Common myeloid progenitor, CD34-positive (primary cell): Measurements from ENCODE around the gene PAK1.

Source experiments
- CTCF ChIA-PET: fragments of 350-600 bp; sonication (Branson Sonifier 250); formaldehyde crosslinking; loops from one replicate; lab custom pipeline; 2021; ENCODE audit warnings: antibody characterized with exemption; lab: Charles Lee
- POLR2A ChIA-PET: fragments of 350-600 bp; sonication (Branson Sonifier 250); formaldehyde crosslinking; loops from one replicate; lab custom pipeline; 2021; ENCODE audit warnings: antibody characterized with exemption; lab: Charles Lee
- DNase-seq, 3 donors: peaks; one replicate each; pipeline versions ENCODE4 v3.0.0 to v3.0.0-alpha.2; 2013
- H3K27ac ChIP-seq, 2 experiments: 1 replicate in 1 of 2; 2 replicates in 1 of 2; pipeline ENCODE4 v1.7.0; 2013; ENCODE audit warnings: inconsistent platforms in 2 of 2, low read length in 2 of 2, mild to moderate bottlenecking in 2 of 2, low read depth in 1 of 2, moderate library complexity in 1 of 2; ENCODE audit not compliant: severe bottlenecking in 2 of 2, insufficient read depth in 1 of 2, poor library complexity in 1 of 2
- H3K27me3 ChIP-seq, 5 experiments: replicated peaks in 2 of 5; 1 replicate in 3 of 5; 2 replicates in 2 of 5; pipeline versions ENCODE4 v1.6.1 to v1.7.0; 2013; ENCODE audit warnings: low read length in 4 of 5, mild to moderate bottlenecking in 2 of 5, moderate library complexity in 2 of 5, inconsistent platforms in 1 of 5; ENCODE audit not compliant: insufficient read depth in 5 of 5, control insufficient read depth in 4 of 5
- H3K36me3 ChIP-seq, 4 experiments: 1 replicate in 2 of 4; 2 replicates in 2 of 4; pipeline versions ENCODE4 v1.6.1 to v1.7.0; 2013; ENCODE audit warnings: low read length in 3 of 4, control low read depth in 1 of 4, mild to moderate bottlenecking in 1 of 4; ENCODE audit not compliant: control insufficient read depth in 4 of 4, insufficient read depth in 4 of 4
- H3K4me1 ChIP-seq, 4 experiments: 1 replicate in 3 of 4; 2 replicates in 1 of 4; pipeline versions ENCODE4 v1.6.1 to v1.7.1; 2013; ENCODE audit warnings: low read length in 3 of 4, mild to moderate bottlenecking in 3 of 4, control low read depth in 1 of 4, inconsistent platforms in 1 of 4, moderate library complexity in 1 of 4; ENCODE audit not compliant: control insufficient read depth in 4 of 4, insufficient read depth in 4 of 4; ENCODE audit errors: control extremely low read depth in 1 of 4
- H3K4me3 ChIP-seq, 7 experiments: 1 replicate in 4 of 7; 2 replicates in 3 of 7; pipeline versions ENCODE4 v1.5.1 to v1.7.0; 2013; ENCODE audit warnings: mild to moderate bottlenecking in 7 of 7, low read length in 6 of 7, moderate library complexity in 6 of 7, inconsistent platforms in 2 of 7, low read depth in 2 of 7, control low read depth in 1 of 7; ENCODE audit not compliant: insufficient read depth in 4 of 7, control insufficient read depth in 1 of 7; ENCODE audit errors: extremely low read depth in 1 of 7
- H3K9me3 ChIP-seq, 5 experiments: 1 replicate in 4 of 5; 2 replicates in 1 of 5; pipeline versions ENCODE4 v1.6.1 to v1.7.1; 2013; ENCODE audit warnings: low read length in 4 of 5, mild to moderate bottlenecking in 2 of 5, inconsistent platforms in 1 of 5, low read depth in 1 of 5, moderate library complexity in 1 of 5; ENCODE audit not compliant: control insufficient read depth in 4 of 5, insufficient read depth in 2 of 5; ENCODE audit errors: control extremely low read depth in 1 of 5
- WGBS: methylation state at CpG from one replicate; pipeline ENCODE4 v1.1.5; 2013; ENCODE audit not compliant: insufficient coverage; 5-methylcytosine and 5-hydroxymethylcytosine counted together

Gene PAK1

DNA sequence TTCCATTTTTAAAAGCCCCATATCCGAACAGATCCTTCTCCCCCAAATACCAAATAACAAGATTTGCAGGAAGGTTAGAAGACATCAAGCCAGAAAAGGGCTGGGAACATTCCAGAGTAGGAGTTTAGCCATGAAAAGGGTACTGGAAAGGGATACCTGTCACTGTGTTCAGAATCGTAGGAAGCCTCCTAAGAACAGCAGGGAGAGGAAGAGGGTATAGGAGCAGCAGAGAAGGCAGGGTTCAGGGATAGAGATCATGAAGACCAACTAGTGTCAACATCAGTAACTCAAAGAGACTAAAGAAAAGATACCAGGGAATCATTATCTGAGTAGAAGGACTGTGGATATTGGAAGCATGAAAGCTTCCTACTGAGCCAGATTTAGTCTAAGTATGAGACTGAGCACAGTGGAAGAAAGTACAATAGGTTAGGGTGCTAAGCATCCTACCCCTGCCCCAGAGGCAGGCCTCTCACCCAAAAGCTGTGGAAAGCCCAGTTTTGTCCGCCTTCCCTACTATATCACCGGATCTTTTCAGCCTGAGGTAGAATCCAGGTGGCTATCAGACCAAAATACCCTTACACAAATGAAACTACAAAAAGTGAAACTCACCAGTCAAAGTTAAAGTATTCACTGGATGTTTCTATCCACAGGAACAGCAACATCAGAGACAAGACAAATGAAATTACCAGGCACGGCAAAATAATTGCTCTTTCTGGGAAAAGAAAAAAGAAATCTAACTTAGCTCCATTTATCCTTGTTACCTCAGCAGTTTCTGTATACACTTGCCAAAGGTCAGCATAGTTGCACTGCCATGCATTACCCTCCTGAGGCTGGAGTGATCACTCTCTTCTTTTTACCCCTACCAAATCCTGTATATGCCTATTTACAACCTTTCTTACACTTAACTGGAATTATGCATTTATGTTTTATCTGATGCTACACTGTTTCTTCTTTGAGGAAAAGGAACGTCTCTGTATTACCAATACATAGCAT lies 189.1 kb downstream of the PAK1 start:
- no peak for DNase-seq
- POLR2A ChIA-PET: no interaction called here
- H3K27ac ChIP-seq: no peak overlapping the region
- WGBS: 100% methylated on average over 2 of the region's 6 CpGs
- H3K4me1 ChIP-seq: peaks cover 0 to 9% (median 0%) of the 10 kb centered on the region in 4 experiments
- peaks cover 0 to 3% (median 0%) of the 10 kb centered on the region in 5 experiments for H3K9me3 ChIP-seq
- H3K4me3 ChIP-seq: no peak overlapping the region
- CTCF ChIA-PET: interaction anchor here (0.9 kb wide), 1 partner anchor 9 kb away, joined by 3 read pairs; no protein-coding TSS in a partner anchor
- no peaks in the 10 kb centered on the region for H3K27me3 ChIP-seq
- H3K36me3 ChIP-seq: no peaks in the 10 kb centered on the region

- H3K9me3 ChIP-seq: peaks cover 0 to 3% (median 0%) of the 10 kb centered on the region in 5 experiments
- no peak overlapping the region for H3K4me3 ChIP-seq
- no peaks in the 10 kb centered on the region for H3K27me3 ChIP-seq
- H3K36me3 ChIP-seq: no peaks in the 10 kb centered on the region
- WGBS: 39% methylated on average over 2 of the region's 3 CpGs
- DNase-seq: no peak
- ChIA-PET POLR2A (no interaction called here), CTCF (interaction anchor here (0.6 to 2.4 kb wide), 3 partner anchors 18 to 282 kb away, joined by 3 to 7 read pairs (median 3); no protein-coding TSS in a partner anchor)
- H3K27ac ChIP-seq: no peak overlapping the region
- peaks cover 0 to 26% (median 0%) of the 10 kb centered on the region in 4 experiments for H3K4me1 ChIP-seq
These were observed 190.8 kb downstream of the PAK1 start for GRCh38 chr11:77283101-77283500.

GRCh38 chr11:77278595-77279506 lies 195.0 kb downstream of the PAK1 start:
- Histone ChIP-seq H3K27me3 (no peaks in the 10 kb centered on the region), H3K4me3 (no peak overlapping the region), H3K36me3 (no peaks in the 10 kb centered on the region), H3K27ac (no peak overlapping the region), H3K9me3 (peaks cover 0 to 3% (median 0%) of the 10 kb centered on the region in 5 experiments), H3K4me1 (peaks cover 0 to 28% (median 0%) of the 10 kb centered on the region in 4 experiments)
- no peak for DNase-seq
- CTCF ChIA-PET: no interaction called here
- WGBS: 61% methylated on average over 2 of the region's 2 CpGs
- POLR2A ChIA-PET: no interaction called here

- ChIA-PET POLR2A (no interaction called here), CTCF (interaction anchor here (1.0 kb wide), 1 partner anchor 9 kb away, joined by 3 read pairs; no protein-coding TSS in a partner anchor)
- Histone ChIP-seq H3K4me1 (peaks cover 0 to 25% (median 0%) of the 10 kb centered on the region in 4 experiments), H3K27me3 (no peaks in the 10 kb centered on the region), H3K36me3 (no peaks in the 10 kb centered on the region), H3K9me3 (peaks cover 0 to 3% (median 0%) of the 10 kb centered on the region in 5 experiments), H3K4me3 (no peak overlapping the region), H3K27ac (no peak overlapping the region)
- DNase-seq: no peak
- 88% methylated on average over 2 of the region's 2 CpGs for WGBS
These were observed 197.6 kb downstream of the PAK1 start for GRCh38 chr11:77276271-77276670.
